NCI-H2081 treated with DMSO at 0.1 percent for 48 hours (cell line): ENCODE measurements around the gene ZNF644.
"Not testable (repeated sequence)": the region's sequence is repeated elsewhere in the genome, so short reads cannot be mapped to it uniquely, and the experiment has no call there.

ENCODE experiments used
- DNase-seq: peaks from one replicate; lab custom pipeline; 2025; lab: John Stamatoyannopoulos, UW

The ZNF644 gene

GRCh38 chr1:90925928-90926869 lies 95.6 kb downstream of the ZNF644 start:
- DNase-seq, result no peak

- DNase-seq, result no peak
Measured at GRCh38 chr1:90924982-90925381, 96.9 kb downstream of the ZNF644 start.

- DNase-seq, result no peak
Measured at GRCh38 chr1:90922996-90923395, 98.8 kb downstream of the ZNF644 start.

- no peak for DNase-seq
Measured at GRCh38 chr1:90922202-90922601, 99.6 kb downstream of the ZNF644 start.

GRCh38 chr1:90919900-90920299 lies 101.9 kb downstream of the ZNF644 start:
- no peak for DNase-seq

DNA sequence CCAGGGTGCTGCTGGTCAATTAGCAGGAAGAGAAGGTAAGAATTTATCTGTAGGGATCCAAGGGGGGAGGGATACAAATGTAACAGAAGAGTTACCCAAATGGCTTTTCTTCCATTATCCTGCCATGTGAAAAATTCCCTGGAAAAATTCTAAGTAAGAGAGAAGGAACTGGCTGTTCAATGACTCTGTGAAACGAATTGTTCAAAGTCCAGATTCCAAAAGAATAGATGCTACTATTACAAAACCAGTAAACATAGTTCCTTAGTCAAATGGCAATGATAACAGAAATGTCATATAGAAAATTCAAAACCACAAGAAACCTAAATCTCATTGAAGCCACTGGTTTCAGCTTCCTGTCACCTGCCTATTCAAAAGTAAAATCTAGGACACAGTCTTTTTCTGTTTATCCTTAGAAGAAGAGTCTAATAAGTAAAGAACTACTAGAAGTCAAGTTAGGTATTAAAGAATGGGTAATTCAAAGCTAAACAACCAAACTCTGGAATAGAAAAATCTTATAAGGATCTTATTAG lies 102.6 kb downstream of the ZNF644 start:
- no peak for DNase-seq

DNA sequence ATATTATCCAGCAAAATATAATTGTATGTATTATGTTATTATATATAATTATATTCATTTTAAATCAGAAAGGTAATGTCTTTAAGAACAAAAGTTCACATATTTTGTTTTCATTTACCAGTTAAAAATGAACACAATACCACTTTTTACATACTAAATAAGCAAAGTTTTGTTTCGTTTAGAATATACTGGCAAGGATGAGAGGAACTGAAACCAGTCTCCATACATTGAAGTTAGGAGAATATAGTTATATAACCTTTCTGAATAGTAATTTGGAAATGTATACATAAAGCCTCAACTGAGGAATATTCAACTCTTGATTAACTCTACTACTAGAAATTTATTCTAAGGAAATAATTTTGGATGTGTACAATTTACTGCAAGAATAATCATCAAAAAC lies 110.5 kb downstream of the ZNF644 start:
- DNase-seq, result no peak

- no peak for DNase-seq
Measured at GRCh38 chr1:90902672-90903071, 119.2 kb downstream of the ZNF644 start.

- no peak for DNase-seq
Measured at GRCh38 chr1:90899263-90899662, 122.6 kb downstream of the ZNF644 start.

- DNase-seq, result not testable (repeated sequence)
Measured at GRCh38 chr1:90893679-90894078, 128.2 kb downstream of the ZNF644 start.

DNA sequence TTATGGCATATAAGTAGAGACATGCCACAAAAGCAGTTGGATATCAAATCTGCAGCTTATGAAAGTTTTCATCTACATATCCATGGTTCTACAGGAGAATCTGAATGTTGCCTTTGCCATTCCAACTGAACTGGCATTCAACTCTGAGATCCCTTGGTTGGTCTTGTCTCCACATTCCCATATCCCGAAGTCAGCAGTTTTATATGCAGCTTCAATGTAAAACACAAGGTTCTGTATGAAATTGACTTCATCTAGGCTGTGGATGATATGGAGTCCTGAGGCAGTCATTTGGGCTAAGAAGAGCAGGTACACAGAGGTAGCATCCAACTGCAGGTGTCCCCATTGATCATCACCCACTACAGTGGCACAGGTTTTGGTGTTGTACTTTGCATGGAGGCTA lies 129.0 kb downstream of the ZNF644 start:
- DNase-seq, result not testable (repeated sequence)

- not testable (repeated sequence) for DNase-seq
Measured at GRCh38 chr1:90892196-90892595, 129.6 kb downstream of the ZNF644 start.

- not testable (repeated sequence) for DNase-seq
Measured at GRCh38 chr1:90891756-90892155, 130.1 kb downstream of the ZNF644 start.

GRCh38 chr1:90882221-90882620 lies 139.6 kb downstream of the ZNF644 start:
- DNase-seq, result no peak

DNA sequence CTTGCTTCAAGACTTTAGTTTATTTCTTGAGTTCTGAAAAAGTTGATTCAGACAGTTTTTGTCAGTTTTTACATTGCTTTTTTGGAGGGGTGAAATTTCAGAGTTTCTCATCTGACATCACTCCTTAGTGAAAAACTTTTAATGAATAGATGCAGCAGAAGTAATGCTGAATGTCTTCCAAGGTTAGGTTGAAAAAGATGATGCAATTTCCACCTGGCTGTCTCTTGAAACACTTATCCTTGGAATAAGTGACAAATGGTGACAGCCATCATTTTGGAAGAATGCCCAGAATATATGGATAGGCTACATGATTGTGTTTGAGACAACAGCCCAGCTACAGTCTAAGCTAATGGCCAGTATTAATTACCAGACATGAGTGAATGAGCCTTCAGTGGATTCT lies 140.8 kb downstream of the ZNF644 start:
- no peak for DNase-seq

DNA sequence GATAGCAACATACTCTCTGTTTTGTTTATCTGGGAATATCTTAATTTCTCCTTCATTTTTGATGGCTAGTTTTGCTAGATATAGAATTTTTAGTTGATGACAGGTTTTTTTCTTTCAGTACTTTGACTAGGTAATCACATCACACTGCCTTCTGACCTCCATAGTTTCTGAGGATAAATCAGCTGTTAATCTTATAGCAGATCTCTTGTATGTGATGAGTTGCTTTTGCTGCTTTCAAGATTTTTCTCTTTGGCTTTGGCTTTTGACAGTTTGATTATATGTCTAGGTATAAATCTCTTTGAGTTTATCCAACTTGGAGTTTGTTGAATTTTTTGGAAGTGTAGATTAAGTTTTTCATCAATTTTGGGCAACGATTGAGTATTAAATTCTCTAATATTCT lies 142.6 kb downstream of the ZNF644 start:
- no peak for DNase-seq

DNA sequence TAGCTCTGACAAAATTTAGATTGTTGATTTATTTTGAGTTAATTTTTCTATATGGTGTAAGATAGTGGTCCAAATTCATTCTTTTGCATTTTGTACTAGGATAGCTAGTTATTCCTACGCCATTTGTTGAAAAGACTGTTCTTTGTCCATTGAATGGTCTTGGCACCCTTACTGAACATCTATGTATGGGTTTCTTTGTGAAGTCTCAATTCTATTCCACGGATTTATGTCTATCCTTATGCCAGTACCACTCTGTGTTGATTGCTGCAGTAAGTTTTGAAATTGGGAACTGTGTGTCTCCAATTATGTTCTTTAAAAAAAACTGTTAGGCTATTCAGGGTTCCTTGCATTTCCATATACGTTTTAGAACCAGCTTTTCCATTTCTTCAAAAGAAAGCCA lies 145.7 kb downstream of the ZNF644 start:
- no peak for DNase-seq
